ENCODE measurements around the gene LOXL1. TPM values are rescaled to one million over a fixed set of nuclear protein-coding genes. Genes with fewer than 3 reads are reported as not detected.

Gene LOXL1
- total and polyA plus RNA-seq, 4 donors, result 0.67 to 2.0 (median 1.4) TPM; not detected in 1

- TF ChIP-seq, protein P1, sequence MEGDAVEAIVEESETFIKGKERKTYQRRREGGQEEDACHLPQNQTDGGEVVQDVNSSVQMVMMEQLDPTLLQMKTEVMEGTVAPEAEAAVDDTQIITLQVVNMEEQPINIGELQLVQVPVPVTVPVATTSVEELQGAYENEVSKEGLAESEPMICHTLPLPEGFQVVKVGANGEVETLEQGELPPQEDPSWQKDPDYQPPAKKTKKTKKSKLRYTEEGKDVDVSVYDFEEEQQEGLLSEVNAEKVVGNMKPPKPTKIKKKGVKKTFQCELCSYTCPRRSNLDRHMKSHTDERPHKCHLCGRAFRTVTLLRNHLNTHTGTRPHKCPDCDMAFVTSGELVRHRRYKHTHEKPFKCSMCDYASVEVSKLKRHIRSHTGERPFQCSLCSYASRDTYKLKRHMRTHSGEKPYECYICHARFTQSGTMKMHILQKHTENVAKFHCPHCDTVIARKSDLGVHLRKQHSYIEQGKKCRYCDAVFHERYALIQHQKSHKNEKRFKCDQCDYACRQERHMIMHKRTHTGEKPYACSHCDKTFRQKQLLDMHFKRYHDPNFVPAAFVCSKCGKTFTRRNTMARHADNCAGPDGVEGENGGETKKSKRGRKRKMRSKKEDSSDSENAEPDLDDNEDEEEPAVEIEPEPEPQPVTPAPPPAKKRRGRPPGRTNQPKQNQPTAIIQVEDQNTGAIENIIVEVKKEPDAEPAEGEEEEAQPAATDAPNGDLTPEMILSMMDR (IDR thresholded peaks at IDR 0.05; ENCODE audit: low read depth, low read length, missing input control), result peak; percentile 86
- TF ChIP-seq RAD21 (IDR thresholded peaks at IDR 0.05), result peak; percentile 70 to 84
- TF ChIP-seq JUND (IDR thresholded peaks at IDR 0.05), result no peak
- no peak for TF ChIP-seq EGR1 (IDR thresholded peaks at IDR 0.05; ENCODE audit: low read depth in 2 of 2)
- TF ChIP-seq, protein P2, sequence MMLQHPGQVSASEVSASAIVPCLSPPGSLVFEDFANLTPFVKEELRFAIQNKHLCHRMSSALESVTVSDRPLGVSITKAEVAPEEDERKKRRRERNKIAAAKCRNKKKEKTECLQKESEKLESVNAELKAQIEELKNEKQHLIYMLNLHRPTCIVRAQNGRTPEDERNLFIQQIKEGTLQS (IDR thresholded peaks at IDR 0.05), result no peak
- Histone ChIP-seq H3K4me1 (ENCODE audit: control insufficient read depth in 4 of 4, insufficient read depth in 4 of 4, low read length in 3 of 4) (peaks cover 0 to 6% (median 1%) of the 10 kb centered on the region in 4 donors), H3K9me3 (ENCODE audit: control insufficient read depth in 4 of 4, low read length in 3 of 4) (no peaks in the 10 kb centered on the region), H3K36me3 (ENCODE audit: control insufficient read depth in 4 of 4, insufficient read depth in 3 of 4, low read depth in 1 of 4, low read length in 3 of 4) (no peaks in the 10 kb centered on the region), H3K27ac (ENCODE audit: low read depth in 1 of 2, low read length in 2 of 2) (no peak overlapping the region), H3K9ac (ENCODE audit: low read depth in 1 of 2, low read length in 2 of 2) (no peak overlapping the region), H3K4me3 (ENCODE audit: low read depth in 1 of 3, low read length in 3 of 3) (no peak overlapping the region), H3K27me3 (ENCODE audit: control insufficient read depth in 4 of 4, insufficient read depth in 4 of 4, low read length in 3 of 4) (no peaks in the 10 kb centered on the region)
- peak; percentile 90 for DNase-seq (ENCODE audit: low spot score)
- WGBS, result 6% methylated on average over 11 of the region's 11 CpGs
These were observed 38.5 kb downstream of the LOXL1 start for GRCh38 chr15:73964736-73965093.

GRCh38 chr15:73965094-73965757 is 39.0 kb downstream of the LOXL1 start:
- H3K4me1 ChIP-seq (ENCODE audit: control insufficient read depth in 4 of 4, insufficient read depth in 4 of 4, low read length in 3 of 4), result peaks cover 0 to 6% (median 1%) of the 10 kb centered on the region in 4 donors
- no peak for DNase-seq (ENCODE audit: low spot score)
- no peak overlapping the region for H3K4me3 ChIP-seq (ENCODE audit: low read depth in 1 of 3, low read length in 3 of 3)
- H3K27me3 ChIP-seq (ENCODE audit: control insufficient read depth in 4 of 4, insufficient read depth in 4 of 4, low read length in 3 of 4), result no peaks in the 10 kb centered on the region
- no peak for TF ChIP-seq JUND (IDR thresholded peaks at IDR 0.05)
- no peak for TF ChIP-seq TAF1 (conservative IDR thresholded peaks at IDR 0.05)
- TF ChIP-seq, protein P3, sequence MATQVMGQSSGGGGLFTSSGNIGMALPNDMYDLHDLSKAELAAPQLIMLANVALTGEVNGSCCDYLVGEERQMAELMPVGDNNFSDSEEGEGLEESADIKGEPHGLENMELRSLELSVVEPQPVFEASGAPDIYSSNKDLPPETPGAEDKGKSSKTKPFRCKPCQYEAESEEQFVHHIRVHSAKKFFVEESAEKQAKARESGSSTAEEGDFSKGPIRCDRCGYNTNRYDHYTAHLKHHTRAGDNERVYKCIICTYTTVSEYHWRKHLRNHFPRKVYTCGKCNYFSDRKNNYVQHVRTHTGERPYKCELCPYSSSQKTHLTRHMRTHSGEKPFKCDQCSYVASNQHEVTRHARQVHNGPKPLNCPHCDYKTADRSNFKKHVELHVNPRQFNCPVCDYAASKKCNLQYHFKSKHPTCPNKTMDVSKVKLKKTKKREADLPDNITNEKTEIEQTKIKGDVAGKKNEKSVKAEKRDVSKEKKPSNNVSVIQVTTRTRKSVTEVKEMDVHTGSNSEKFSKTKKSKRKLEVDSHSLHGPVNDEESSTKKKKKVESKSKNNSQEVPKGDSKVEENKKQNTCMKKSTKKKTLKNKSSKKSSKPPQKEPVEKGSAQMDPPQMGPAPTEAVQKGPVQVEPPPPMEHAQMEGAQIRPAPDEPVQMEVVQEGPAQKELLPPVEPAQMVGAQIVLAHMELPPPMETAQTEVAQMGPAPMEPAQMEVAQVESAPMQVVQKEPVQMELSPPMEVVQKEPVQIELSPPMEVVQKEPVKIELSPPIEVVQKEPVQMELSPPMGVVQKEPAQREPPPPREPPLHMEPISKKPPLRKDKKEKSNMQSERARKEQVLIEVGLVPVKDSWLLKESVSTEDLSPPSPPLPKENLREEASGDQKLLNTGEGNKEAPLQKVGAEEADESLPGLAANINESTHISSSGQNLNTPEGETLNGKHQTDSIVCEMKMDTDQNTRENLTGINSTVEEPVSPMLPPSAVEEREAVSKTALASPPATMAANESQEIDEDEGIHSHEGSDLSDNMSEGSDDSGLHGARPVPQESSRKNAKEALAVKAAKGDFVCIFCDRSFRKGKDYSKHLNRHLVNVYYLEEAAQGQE (IDR thresholded peaks at IDR 0.05), result no peak
- TF ChIP-seq HNF4A (conservative IDR thresholded peaks at IDR 0.05), result no peak
- no peak for TF ChIP-seq EGR1 (IDR thresholded peaks at IDR 0.05; ENCODE audit: low read depth in 2 of 2)
- TF ChIP-seq YY1 (IDR thresholded peaks at IDR 0.05), result no peak
- TF ChIP-seq RXRA (IDR thresholded peaks at IDR 0.05), result no peak
- TF ChIP-seq FOXA2 (IDR thresholded peaks at IDR 0.05), result no peak
- no peak for TF ChIP-seq SP1 (IDR thresholded peaks at IDR 0.05)
- no peak for TF ChIP-seq GABPA (IDR thresholded peaks at IDR 0.05 in 1 of 2, conservative IDR thresholded peaks at IDR 0.05 in 1 of 2)
- TF ChIP-seq, protein P4, sequence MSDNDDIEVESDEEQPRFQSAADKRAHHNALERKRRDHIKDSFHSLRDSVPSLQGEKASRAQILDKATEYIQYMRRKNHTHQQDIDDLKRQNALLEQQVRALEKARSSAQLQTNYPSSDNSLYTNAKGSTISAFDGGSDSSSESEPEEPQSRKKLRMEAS (IDR thresholded peaks at IDR 0.05), result no peak
- WGBS, result 25% methylated on average over 13 of the region's 13 CpGs
- no peaks in the 10 kb centered on the region for H3K36me3 ChIP-seq (ENCODE audit: control insufficient read depth in 4 of 4, insufficient read depth in 3 of 4, low read depth in 1 of 4, low read length in 3 of 4)
- H3K9ac ChIP-seq (ENCODE audit: low read depth in 1 of 2, low read length in 2 of 2), result no peak overlapping the region
- no peak overlapping the region for H3K27ac ChIP-seq (ENCODE audit: low read depth in 1 of 2, low read length in 2 of 2)
- no peaks in the 10 kb centered on the region for H3K9me3 ChIP-seq (ENCODE audit: control insufficient read depth in 4 of 4, low read length in 3 of 4)

Data from liver (tissue), 9 donors.